ENCODE measurements around the gene COX5A.

DNA sequence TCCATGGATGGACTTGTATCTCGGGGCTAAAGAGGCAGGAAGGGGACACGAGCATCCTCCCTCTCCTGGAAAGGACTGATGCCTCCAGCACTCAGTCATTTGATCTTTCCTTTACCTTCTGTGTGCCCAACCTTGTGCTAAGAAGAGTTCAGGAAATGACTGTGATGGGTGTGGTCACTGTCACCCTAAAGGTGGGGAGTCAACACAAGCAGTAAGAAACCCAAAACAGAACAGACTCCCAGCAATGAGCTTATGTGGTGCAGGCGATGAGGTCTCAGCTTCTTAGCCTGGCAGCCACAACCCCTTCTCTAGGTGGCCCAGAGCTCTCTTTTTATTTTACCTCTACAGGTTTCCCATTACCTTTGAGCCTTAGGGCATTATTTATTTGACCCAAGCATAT, 44.2 kb downstream of the COX5A start:
- TF ChIP-seq, protein P1, sequence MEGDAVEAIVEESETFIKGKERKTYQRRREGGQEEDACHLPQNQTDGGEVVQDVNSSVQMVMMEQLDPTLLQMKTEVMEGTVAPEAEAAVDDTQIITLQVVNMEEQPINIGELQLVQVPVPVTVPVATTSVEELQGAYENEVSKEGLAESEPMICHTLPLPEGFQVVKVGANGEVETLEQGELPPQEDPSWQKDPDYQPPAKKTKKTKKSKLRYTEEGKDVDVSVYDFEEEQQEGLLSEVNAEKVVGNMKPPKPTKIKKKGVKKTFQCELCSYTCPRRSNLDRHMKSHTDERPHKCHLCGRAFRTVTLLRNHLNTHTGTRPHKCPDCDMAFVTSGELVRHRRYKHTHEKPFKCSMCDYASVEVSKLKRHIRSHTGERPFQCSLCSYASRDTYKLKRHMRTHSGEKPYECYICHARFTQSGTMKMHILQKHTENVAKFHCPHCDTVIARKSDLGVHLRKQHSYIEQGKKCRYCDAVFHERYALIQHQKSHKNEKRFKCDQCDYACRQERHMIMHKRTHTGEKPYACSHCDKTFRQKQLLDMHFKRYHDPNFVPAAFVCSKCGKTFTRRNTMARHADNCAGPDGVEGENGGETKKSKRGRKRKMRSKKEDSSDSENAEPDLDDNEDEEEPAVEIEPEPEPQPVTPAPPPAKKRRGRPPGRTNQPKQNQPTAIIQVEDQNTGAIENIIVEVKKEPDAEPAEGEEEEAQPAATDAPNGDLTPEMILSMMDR (IDR thresholded peaks at IDR 0.05), result no peak
- no peak for TF ChIP-seq POLR2A (IDR thresholded peaks at IDR 0.05)
